Duodenal mucosa (tissue), 2 donors: ENCODE measurements around the gene PVRIG.
"Not testable (repeated sequence)": the region's sequence is repeated elsewhere in the genome, so short reads cannot be mapped to it uniquely, and the experiment has no call there.

Experiments
- H3K27ac ChIP-seq: one replicate; pipeline ENCODE4 v1.7.0; 2013; ENCODE audit warnings: low read depth, low read length
- H3K27me3 ChIP-seq, 2 donors: one replicate each; pipeline ENCODE4 v1.7.0; 2013; ENCODE audit warnings: low read length in 2 of 2, control low read depth in 1 of 2; ENCODE audit not compliant: insufficient read depth in 2 of 2, control insufficient read depth in 1 of 2
- H3K36me3 ChIP-seq, 2 donors: one replicate each; pipeline ENCODE4 v1.7.0; 2013; ENCODE audit warnings: low read length in 2 of 2, control low read depth in 1 of 2; ENCODE audit not compliant: insufficient read depth in 2 of 2, control insufficient read depth in 1 of 2
- H3K4me1 ChIP-seq, 2 donors: one replicate each; pipeline ENCODE4 v1.7.0; 2013; ENCODE audit warnings: low read length in 2 of 2, control low read depth in 1 of 2; ENCODE audit not compliant: insufficient read depth in 2 of 2, control insufficient read depth in 1 of 2
- H3K4me3 ChIP-seq, 2 donors: one replicate each; pipeline ENCODE4 v1.7.0; 2013; ENCODE audit warnings: low read length in 2 of 2, low read depth in 1 of 2
- H3K9ac ChIP-seq, 2 donors: one replicate each; pipeline ENCODE4 v1.7.0; 2013; ENCODE audit warnings: low read length in 2 of 2, low read depth in 1 of 2
- H3K9me3 ChIP-seq, 2 donors: one replicate each; pipeline ENCODE4 v1.7.0; 2013; ENCODE audit warnings: low read length in 2 of 2, control low read depth in 1 of 2; ENCODE audit not compliant: control insufficient read depth in 1 of 2

Gene PVRIG

GRCh38 chr7:100177045-100178001 lies 42.4 kb upstream of the PVRIG start, which contains the start of the genes GPC2 and STAG3:
Gene GPC2, minus strand, starts transcription at chr7:100177381. Its CDS starts 182 bp downstream, at chr7:100177199.
Gene STAG3, plus strand, starts transcription at chr7:100177918. Its CDS starts 2,639 bp downstream, at chr7:100180557.
- peaks cover 0 to 4% of the 10 kb centered on the region in 2 donors for H3K27me3 ChIP-seq
- peaks cover 0 to 7% of the 10 kb centered on the region in 2 donors for H3K4me1 ChIP-seq
- H3K36me3 ChIP-seq = no peaks in the 10 kb centered on the region
- no peaks in the 10 kb centered on the region for H3K9me3 ChIP-seq
- no peak within 1 kb of the TSS for H3K27ac ChIP-seq
- H3K9ac ChIP-seq = peak within 1 kb of the TSS; percentile 25 to 35
- peak within 1 kb of the TSS; percentile 66 to 73 for H3K4me3 ChIP-seq

- not testable (repeated sequence) for H3K36me3 ChIP-seq, H3K4me3 ChIP-seq, H3K27me3 ChIP-seq, H3K27ac ChIP-seq, H3K9me3 ChIP-seq, H3K9ac ChIP-seq, H3K4me1 ChIP-seq
Observed at GRCh38 chr7:100180084-100180483, 39.7 kb upstream of the PVRIG start.

- not testable (repeated sequence) for H3K4me1 ChIP-seq, H3K4me3 ChIP-seq, H3K36me3 ChIP-seq, H3K27me3 ChIP-seq, H3K9ac ChIP-seq, H3K9me3 ChIP-seq, H3K27ac ChIP-seq
Observed at GRCh38 chr7:100182616-100183015, 37.1 kb upstream of the PVRIG start.

- not testable (repeated sequence) for H3K9me3 ChIP-seq, H3K36me3 ChIP-seq, H3K27me3 ChIP-seq, H3K9ac ChIP-seq, H3K27ac ChIP-seq, H3K4me3 ChIP-seq, H3K4me1 ChIP-seq
Observed at GRCh38 chr7:100183090-100183489, 36.7 kb upstream of the PVRIG start.

GRCh38 chr7:100185726-100186125 lies 34.0 kb upstream of the PVRIG start:
- H3K4me1 ChIP-seq = no peaks in the 10 kb centered on the region
- no peak overlapping the region for H3K27ac ChIP-seq
- no peaks in the 10 kb centered on the region for H3K36me3 ChIP-seq
- no peak overlapping the region for H3K9ac ChIP-seq
- H3K27me3 ChIP-seq = no peaks in the 10 kb centered on the region
- H3K9me3 ChIP-seq = no peaks in the 10 kb centered on the region
- H3K4me3 ChIP-seq = no peak overlapping the region

GRCh38 chr7:100189061-100189460 lies 30.7 kb upstream of the PVRIG start:
- H3K9me3 ChIP-seq = no peaks in the 10 kb centered on the region
- no peaks in the 10 kb centered on the region for H3K4me1 ChIP-seq
- no peak overlapping the region for H3K9ac ChIP-seq
- H3K4me3 ChIP-seq = no peak overlapping the region
- H3K27ac ChIP-seq = no peak overlapping the region
- H3K36me3 ChIP-seq = no peaks in the 10 kb centered on the region
- no peaks in the 10 kb centered on the region for H3K27me3 ChIP-seq

- Histone ChIP-seq H3K9ac (no peak overlapping the region), H3K4me3 (no peak overlapping the region), H3K36me3 (no peaks in the 10 kb centered on the region), H3K27ac (no peak overlapping the region), H3K27me3 (no peaks in the 10 kb centered on the region), H3K9me3 (no peaks in the 10 kb centered on the region), H3K4me1 (no peaks in the 10 kb centered on the region)
Observed at GRCh38 chr7:100190048-100190711, 29.6 kb upstream of the PVRIG start.

- Histone ChIP-seq H3K9ac (no peak overlapping the region), H3K9me3 (no peaks in the 10 kb centered on the region), H3K4me1 (no peaks in the 10 kb centered on the region), H3K27me3 (no peaks in the 10 kb centered on the region), H3K4me3 (no peak overlapping the region), H3K27ac (no peak overlapping the region), H3K36me3 (no peaks in the 10 kb centered on the region)
Observed at GRCh38 chr7:100191775-100192174, 28.0 kb upstream of the PVRIG start.

GRCh38 chr7:100192281-100192862 lies 27.4 kb upstream of the PVRIG start:
- not testable (repeated sequence) for H3K27me3 ChIP-seq, H3K9ac ChIP-seq, H3K9me3 ChIP-seq, H3K4me1 ChIP-seq, H3K36me3 ChIP-seq, H3K4me3 ChIP-seq, H3K27ac ChIP-seq

- Histone ChIP-seq H3K27me3 (no peaks in the 10 kb centered on the region), H3K36me3 (no peaks in the 10 kb centered on the region), H3K27ac (no peak overlapping the region), H3K9me3 (no peaks in the 10 kb centered on the region), H3K4me3 (no peak overlapping the region), H3K4me1 (no peaks in the 10 kb centered on the region), H3K9ac (no peak overlapping the region)
Observed at GRCh38 chr7:100192969-100193368, 26.8 kb upstream of the PVRIG start.
